Ascending aorta (tissue), 2 donors: Measurements from ENCODE around the gene HSF2. TPM values are rescaled to one million over a fixed set of nuclear protein-coding genes. Genes with fewer than 3 reads are reported as not detected.
A peak's percentile ranks its signal among the peaks of the same experiment; 100 is the strongest.

Source experiments
- DNase-seq, 2 donors: peaks; one replicate each; pipeline ENCODE4 v3.0.0-alpha.2; 2019; ENCODE audit warnings: low spot score in 2 of 2
- H3K27ac ChIP-seq, 2 donors: fragments of 200-600 bp; sonication (generic); one replicate each; pipeline ENCODE4 v1.5.1; 2016 to 2017; ENCODE audit warnings: mild to moderate bottlenecking in 1 of 2
- H3K27me3 ChIP-seq: fragments of 200-600 bp; sonication (generic); one replicate; pipeline ENCODE4 v1.5.1; 2017
- H3K36me3 ChIP-seq, 2 donors: fragments of 200-600 bp; sonication (generic); one replicate each; pipeline ENCODE4 v1.5.1; 2016
- H3K4me1 ChIP-seq, 2 donors: fragments of 200-600 bp; sonication (generic); one replicate each; pipeline ENCODE4 v1.5.1; 2016 to 2017; ENCODE audit warnings: mild to moderate bottlenecking in 1 of 2
- H3K4me3 ChIP-seq, 2 donors: fragments of 200-600 bp; sonication (generic); one replicate each; pipeline ENCODE4 v1.5.1; 2016 to 2017; ENCODE audit warnings: mild to moderate bottlenecking in 1 of 2
- H3K9me3 ChIP-seq, 2 donors: fragments of 200-600 bp; sonication (generic); one replicate each; pipeline ENCODE4 v1.5.1; 2016
- CTCF ChIP-seq, 3 experiments: fragments of 200-600 bp in 2 of 3; fragments of 450-650 bp in 1 of 3; sonication (generic) in 2 of 3; IDR thresholded peaks; one replicate each; pipeline ENCODE4 v1.5.1; 2016 to 2019; ENCODE audit warnings: antibody characterized with exemption in 3 of 3, mild to moderate bottlenecking in 1 of 3, moderate library complexity in 1 of 3
- intact Hi-C: fragments of 100-400 bp; cut with DNase I; formaldehyde crosslinking; loops from one replicate; pipeline ENCODE4 v1.15.1; 2023
- total RNA-seq: library from RNA; depleted of rRNA; stranded (reverse); fragments of >200 nt; gene quantifications from one replicate; pipeline ENCODE4 v1.1.0, GENCODE V29; 2016

Gene HSF2
- total RNA-seq, 1 donor from 2014 or later, result 26.1 TPM

GRCh38 chr6:122393351-122393896, 6.0 kb upstream of the HSF2 start:
- no peak overlapping the region for H3K4me3 ChIP-seq
- no peak for DNase-seq
- intact Hi-C loops, result loop anchor here (10.0 kb wide), 1 partner anchor 959 kb away; the partner anchor contains the start of gene GJA1
- H3K27ac ChIP-seq, result no peak overlapping the region
- H3K4me1 ChIP-seq, result no peaks in the 10 kb centered on the region
- no peak for TF ChIP-seq CTCF (IDR thresholded peaks at IDR 0.05)
- no peaks in the 10 kb centered on the region for H3K36me3 ChIP-seq
- no peaks in the 10 kb centered on the region for H3K9me3 ChIP-seq
- no peaks in the 10 kb centered on the region for H3K27me3 ChIP-seq

GRCh38 chr6:122394016-122394415, 5.4 kb upstream of the HSF2 start:
- H3K27ac ChIP-seq, result no peak overlapping the region
- no peak for TF ChIP-seq CTCF (IDR thresholded peaks at IDR 0.05)

GRCh38 chr6:122399055-122399347, 451 bp upstream of the HSF2 start:
- no peak for TF ChIP-seq CTCF (IDR thresholded peaks at IDR 0.05)

More at GRCh38 chr6:122394016-122394415, 5.4 kb upstream of the HSF2 start:
- Histone ChIP-seq H3K27me3 (no peaks in the 10 kb centered on the region), H3K4me1 (no peaks in the 10 kb centered on the region), H3K4me3 (no peak overlapping the region), H3K36me3 (no peaks in the 10 kb centered on the region), H3K9me3 (no peaks in the 10 kb centered on the region)
- no peak for DNase-seq
- intact Hi-C loops, result loop anchor here (10.0 kb wide), 1 partner anchor 959 kb away; the partner anchor contains the start of gene GJA1

GRCh38 chr6:122400121-122400450, 634 bp downstream of the HSF2 start:
- H3K27me3 ChIP-seq, result no peaks in the 10 kb centered on the region
- TF ChIP-seq CTCF (IDR thresholded peaks at IDR 0.05), result no peak
- no peaks in the 10 kb centered on the region for H3K9me3 ChIP-seq
- peaks cover 0 to 2% of the 10 kb centered on the region in 2 donors for H3K4me1 ChIP-seq
- H3K27ac ChIP-seq, result peak overlapping the region; percentile 77
- H3K4me3 ChIP-seq, result peak overlapping the region; percentile 84 to 99
- intact Hi-C loops, result loop anchor here (10.0 kb wide), 1 partner anchor 1065 kb away; the partner anchor contains the start of gene TBC1D32
- H3K36me3 ChIP-seq, result no peaks in the 10 kb centered on the region
- peak in 1 of 2 donors; percentile 65 for DNase-seq

More at GRCh38 chr6:122399055-122399347, 451 bp upstream of the HSF2 start:
- intact Hi-C loops, result loop anchor here (1.0 to 10.0 kb wide), 2 partner anchors 72 to 964 kb away; partner anchors contain the start of genes GJA1 and SERINC1
- Histone ChIP-seq H3K9me3 (no peaks in the 10 kb centered on the region), H3K4me1 (peaks cover 0 to 2% of the 10 kb centered on the region in 2 donors), H3K4me3 (peak overlapping the region; percentile 84 to 99), H3K27ac (peak overlapping the region; percentile 77), H3K27me3 (no peaks in the 10 kb centered on the region), H3K36me3 (no peaks in the 10 kb centered on the region)
- DNase-seq, result no peak

GRCh38 chr6:122400462-122401089, 1.1 kb downstream of the HSF2 start:
- peaks cover 0 to 2% of the 10 kb centered on the region in 2 donors for H3K4me1 ChIP-seq
- TF ChIP-seq CTCF (IDR thresholded peaks at IDR 0.05), result no peak
- intact Hi-C loops, result loop anchor here (10.0 kb wide), 1 partner anchor 1066 kb away; the partner anchor contains the start of gene TBC1D32

More at GRCh38 chr6:122400462-122401089, 1.1 kb downstream of the HSF2 start:
- H3K36me3 ChIP-seq, result no peaks in the 10 kb centered on the region
- DNase-seq, result no peak
- no peak overlapping the region for H3K27ac ChIP-seq
- peak overlapping the region; percentile 84 to 99 for H3K4me3 ChIP-seq
- no peaks in the 10 kb centered on the region for H3K9me3 ChIP-seq
- no peaks in the 10 kb centered on the region for H3K27me3 ChIP-seq
